Measurements from ENCODE around the gene TTC14.

TTC14 gene

GRCh38 chr3:180633722-180634121 lies 31.8 kb downstream of the TTC14 start:
- DNase-seq (ENCODE audit: low spot score) = no peak
- no peak for TF ChIP-seq CTCF (IDR thresholded peaks at IDR 0.05; ENCODE audit: extremely low read depth, missing control alignments)

- DNase-seq (ENCODE audit: low spot score) = no peak
- TF ChIP-seq CTCF (IDR thresholded peaks at IDR 0.05; ENCODE audit: extremely low read depth, missing control alignments) = no peak
Observed at GRCh38 chr3:180640987-180641386, 39.0 kb downstream of the TTC14 start.

- no peak for TF ChIP-seq CTCF (IDR thresholded peaks at IDR 0.05; ENCODE audit: extremely low read depth, missing control alignments)
- no peak for DNase-seq (ENCODE audit: low spot score)
Observed at GRCh38 chr3:180646187-180646790, 44.3 kb downstream of the TTC14 start.

GRCh38 chr3:180656406-180656805 lies 54.4 kb downstream of the TTC14 start:
- DNase-seq (ENCODE audit: low spot score) = no peak
- TF ChIP-seq CTCF (IDR thresholded peaks at IDR 0.05; ENCODE audit: extremely low read depth, missing control alignments) = no peak

GRCh38 chr3:180657094-180657493 lies 55.1 kb downstream of the TTC14 start:
- no peak for TF ChIP-seq CTCF (IDR thresholded peaks at IDR 0.05; ENCODE audit: extremely low read depth, missing control alignments)
- no peak for DNase-seq (ENCODE audit: low spot score)
